Right lobe of liver (tissue), 4 donors: ENCODE measurements around the gene FAM171A1.

ENCODE experiments used
- CTCF ChIP-seq, 4 donors: fragments of 200-600 bp in 3 of 4; fragments of 450-650 bp in 1 of 4; IDR thresholded peaks; one replicate each; pipeline versions ENCODE4 v1.5.1 to v1.8.0; 2016 to 2022; ENCODE audit warnings: antibody characterized with exemption in 4 of 4, mild to moderate bottlenecking in 2 of 4
- POLR2A ChIP-seq: fragments of 450-650 bp; IDR thresholded peaks from one replicate; pipeline ENCODE4 v1.6.1; 2017; ENCODE audit warnings: antibody characterized with exemption, mild to moderate bottlenecking
- donor health status: DM: no; HTN: no; CAD: no.
- donor health status: DM: no; HTN: no; CAD: no.
- donor health status: DM: no; HTN: yes; CAD: no.

DNA sequence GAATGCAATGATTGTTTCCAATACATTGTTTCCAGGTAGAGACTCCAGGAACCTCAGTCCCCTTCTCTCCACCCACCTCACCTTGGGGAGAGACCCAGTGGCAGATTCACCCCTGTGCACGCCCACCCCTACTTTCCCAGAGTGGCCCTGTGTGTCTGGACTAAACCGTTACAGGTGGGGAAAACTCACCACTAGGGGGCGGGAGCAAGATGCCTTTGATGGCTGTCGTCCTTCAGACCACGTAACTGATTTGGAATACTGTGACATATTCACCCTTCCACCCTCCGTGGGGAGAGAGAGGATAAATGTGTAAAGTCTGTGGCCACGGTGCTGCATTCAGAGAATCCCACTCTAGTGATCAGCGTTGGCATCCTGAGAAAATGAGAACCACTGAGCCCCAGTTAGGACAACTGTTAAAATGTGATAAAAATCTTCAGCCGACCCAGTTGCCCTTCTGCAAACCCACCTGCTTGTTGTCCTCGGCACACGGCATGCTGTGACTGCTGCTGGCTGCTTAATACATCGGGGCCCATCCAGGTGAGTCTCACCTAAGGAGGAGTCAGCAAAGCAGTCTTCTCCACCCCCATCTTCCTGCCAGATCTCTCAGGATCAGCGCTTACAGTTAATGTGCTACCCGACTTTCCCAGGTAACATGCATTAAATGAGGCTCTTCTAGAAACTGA is 161.1 kb downstream of the FAM171A1 start:
- TF ChIP-seq CTCF (IDR thresholded peaks at IDR 0.05): peak; percentile 69 to 90 (median 87)
- no peak for TF ChIP-seq POLR2A
